Mucosa of descending colon (tissue), 3 donors: ENCODE results near the gene MYO1G. TPM values are rescaled to one million over a fixed set of nuclear protein-coding genes. Genes with fewer than 3 reads are reported as not detected.

ENCODE experiments used
- ATAC-seq: fragments of 200-7000 bp; cut with Tn5 transposase; one replicate; pipeline ENCODE4 v1.9.1; 2020; ENCODE audit warnings: mild to moderate bottlenecking, moderate library complexity
- DNase-seq, 3 donors: peaks; one replicate each; pipeline ENCODE4 v3.0.0-alpha.2; 2020
- H3K36me3 ChIP-seq: fragments of 200-600 bp; one replicate; pipeline ENCODE4 v1.8.0; 2021; ENCODE audit warnings: low read depth, mild to moderate bottlenecking
- H3K4me1 ChIP-seq: fragments of 200-600 bp; one replicate; pipeline ENCODE4 v1.8.0; 2021; ENCODE audit warnings: low read depth, mild to moderate bottlenecking
- H3K4me3 ChIP-seq: fragments of 200-600 bp; one replicate; pipeline ENCODE4 v1.8.0; 2021; ENCODE audit warnings: mild to moderate bottlenecking
- H3K9me3 ChIP-seq: fragments of 200-600 bp; one replicate; pipeline ENCODE4 v1.8.0; 2021; ENCODE audit warnings: mild to moderate bottlenecking
- CTCF ChIP-seq: fragments of 200-600 bp; IDR thresholded peaks from one replicate; pipeline ENCODE4 v1.8.0; 2022; ENCODE audit warnings: antibody characterized with exemption, mild to moderate bottlenecking
- intact Hi-C, 2 donors: fragments of 100-400 bp; cut with DNase I in 1 of 2; cut with micrococcal nuclease in 1 of 2; formaldehyde crosslinking; loops; one replicate each; pipeline versions ENCODE4 v1.11.0 to v1.11.1; 2022; cut with DNase I, micrococcal nuclease
- total RNA-seq, 3 donors: library from RNA; stranded (reverse); fragmentation: NEBNext Ultra II Directional in 2 of 3; extraction: Animal tissue kit (Norgen Biotek cat#: 25700) in 2 of 3; gene quantifications; one replicate each; pipeline versions ENCODE4 v1.2.1 to v1.2.4, GENCODE V29; 2021 to 2023
- donor health status: DM: no; HTN: no; CAD: no; lungs with moderate emphysema.
- donor health status: DM: no; HTN: no; CAD: no.
- donor health status: DM: no; HTN: yes; CAD: no.

MYO1G gene
- total RNA-seq, 3 donors from 2014 or later: 3.8 to 6.9 (median 3.9) TPM

DNA sequence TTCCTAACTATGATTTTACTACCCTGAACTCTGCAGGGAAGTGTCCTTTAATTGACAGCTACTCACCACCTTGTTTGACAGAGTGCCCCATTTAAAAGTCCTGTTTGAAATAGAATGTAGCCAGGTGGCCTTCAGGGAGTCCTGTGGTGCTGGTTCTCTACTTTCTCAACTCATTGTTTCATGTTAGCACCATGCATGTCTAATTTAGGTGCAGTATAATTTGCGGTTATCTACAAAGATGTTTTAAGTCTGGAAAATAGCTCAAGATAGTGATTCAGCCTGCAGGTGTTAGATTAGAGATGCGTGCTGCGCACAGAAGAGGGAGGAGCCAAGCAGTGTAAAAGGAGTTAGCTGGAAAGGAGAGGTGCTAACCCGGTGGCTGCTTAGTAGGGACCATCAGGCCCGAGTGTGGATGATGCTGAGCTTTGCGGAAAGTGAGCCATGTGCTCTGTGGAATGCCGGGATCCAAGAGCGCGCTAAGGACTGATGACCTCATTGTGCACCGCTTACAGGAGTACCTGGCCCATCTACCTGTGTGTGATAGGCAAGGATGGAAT lies 22.4 kb upstream of the MYO1G start:
- H3K4me1 ChIP-seq: peaks cover 18% of the 10 kb centered on the region
- ATAC-seq: peak; percentile 5
- no peak for TF ChIP-seq CTCF
- H3K9me3 ChIP-seq: no peaks in the 10 kb centered on the region
- intact Hi-C loops: no loop called here
- peak in 2 of 3 donors; percentile 44 to 47 for DNase-seq
- H3K36me3 ChIP-seq: no peaks in the 10 kb centered on the region
- no peak overlapping the region for H3K4me3 ChIP-seq

DNA sequence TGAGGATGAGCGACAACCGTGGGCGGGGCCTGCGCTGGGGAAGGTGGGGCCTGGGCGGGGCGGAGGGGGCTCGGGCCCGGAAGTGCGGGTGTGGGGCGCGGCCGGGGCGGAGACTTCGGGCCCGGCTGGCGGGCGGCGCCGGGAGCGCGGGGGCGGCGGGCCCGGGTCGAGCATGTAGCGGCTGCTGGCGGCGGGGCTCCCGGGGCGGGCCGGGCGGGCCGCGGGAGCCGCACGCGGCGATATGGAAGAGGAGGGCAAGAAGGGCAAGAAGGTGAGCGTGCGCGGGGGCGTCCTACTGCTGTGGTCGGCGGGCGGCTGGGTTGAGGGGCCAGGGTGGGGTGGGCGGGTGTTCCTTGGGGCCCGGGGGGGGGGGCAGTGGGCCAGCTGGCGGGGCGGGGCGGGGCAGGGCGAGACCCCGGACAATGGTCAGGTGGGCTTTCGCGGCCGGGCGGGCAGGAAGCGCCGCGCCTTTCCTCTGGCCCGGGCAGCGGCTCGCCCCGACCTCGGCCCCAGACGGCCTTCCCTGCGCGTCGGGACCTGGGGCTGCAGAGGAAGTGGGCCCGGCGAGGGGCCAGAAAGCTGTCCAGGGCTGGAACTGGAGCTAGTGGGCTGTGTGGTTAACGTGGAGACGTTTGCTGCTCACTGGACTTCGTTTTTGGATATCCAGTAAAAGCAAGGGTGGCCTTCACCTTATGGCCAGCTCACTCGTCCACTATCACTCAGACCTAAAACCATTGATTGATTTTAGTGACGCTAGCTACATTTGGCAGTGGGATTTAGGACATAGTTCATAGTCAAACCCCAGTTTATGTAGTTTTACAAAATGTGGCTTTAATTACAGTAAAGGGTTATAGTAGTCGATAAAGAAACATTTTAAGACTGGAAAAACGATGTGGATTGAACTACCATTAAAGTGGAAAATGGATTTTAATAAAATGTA lies 21.5 kb upstream of the MYO1G start, which contains the start of gene CCM2:
Gene CCM2 (plus strand): TSS at position 109 of the 940 bp plus-strand sequence. CDS start 133 bp downstream, at position 242.
- Histone ChIP-seq H3K4me1 (peaks cover 18% of the 10 kb centered on the region), H3K9me3 (no peaks in the 10 kb centered on the region), H3K36me3 (no peaks in the 10 kb centered on the region), H3K4me3 (peak within 1 kb of the TSS; percentile 48)
- TF ChIP-seq CTCF: no peak
- intact Hi-C loops: no loop called here
- DNase-seq: peak in 2 of 3 donors; percentile 51 to 76
- peak; percentile 14 for ATAC-seq

DNA sequence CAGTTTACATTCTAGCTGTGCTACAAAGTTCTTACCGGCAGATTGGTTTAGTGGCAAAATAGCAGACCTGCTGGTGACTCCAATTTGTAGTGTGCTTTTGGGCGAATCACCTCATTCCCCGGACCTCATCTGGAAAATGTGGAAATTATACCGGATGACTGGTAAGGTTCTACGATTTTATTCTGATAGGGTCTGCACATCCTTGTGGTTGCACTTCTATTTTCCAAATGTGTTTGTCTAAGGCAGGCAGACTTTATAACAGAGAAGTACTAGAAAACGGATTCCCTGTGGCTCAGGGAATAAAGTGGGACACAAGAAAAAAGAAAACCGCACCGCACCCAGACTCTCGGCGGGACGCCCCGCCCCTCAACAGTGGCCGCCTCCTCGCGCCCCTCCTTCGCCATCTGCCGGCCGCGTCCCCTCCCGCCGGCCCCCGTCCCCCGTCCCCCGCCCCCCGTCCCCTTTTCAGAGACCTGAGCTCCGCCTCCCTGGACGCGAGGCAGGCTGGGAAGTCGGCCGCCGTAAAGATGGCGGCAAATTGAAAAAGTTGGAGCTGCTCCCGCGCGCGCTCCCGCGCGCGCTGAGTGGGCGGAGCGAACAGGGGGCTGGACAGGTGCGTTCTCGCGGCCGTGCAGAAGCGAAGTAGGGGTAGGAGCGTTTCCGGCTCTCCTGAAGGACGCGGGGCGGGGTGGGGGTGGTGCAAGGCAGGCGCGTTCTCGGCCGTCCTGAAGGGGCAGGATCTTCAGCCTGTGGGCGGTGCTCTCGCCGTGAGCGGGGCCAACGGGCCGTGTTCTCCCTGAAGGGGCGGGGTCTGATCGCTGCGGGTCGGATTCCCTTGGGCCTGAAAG lies 20.7 kb upstream of the MYO1G start:
- H3K4me1 ChIP-seq: peaks cover 18% of the 10 kb centered on the region
- ATAC-seq (peak; percentile 94), DNase-seq (peak; percentile 99 to 100 (median 99))
- TF ChIP-seq CTCF: peak; percentile 19
- no peaks in the 10 kb centered on the region for H3K9me3 ChIP-seq
- peak overlapping the region; percentile 48 for H3K4me3 ChIP-seq
- H3K36me3 ChIP-seq: no peaks in the 10 kb centered on the region
- intact Hi-C loops: no loop called here

GRCh38 chr7:44998153-44998871 lies 19.5 kb upstream of the MYO1G start:
- intact Hi-C loops: no loop called here
- ATAC-seq: no peak

More at GRCh38 chr7:44998153-44998871, 19.5 kb upstream of the MYO1G start:
- H3K4me3 ChIP-seq: no peak overlapping the region
- H3K4me1 ChIP-seq: peaks cover 18% of the 10 kb centered on the region
- H3K36me3 ChIP-seq: no peaks in the 10 kb centered on the region
- no peak for TF ChIP-seq CTCF
- DNase-seq: no peak
- H3K9me3 ChIP-seq: no peaks in the 10 kb centered on the region
